Endothelial cell of umbilical vein (primary cell): ENCODE results near the gene LRRC61.

Source experiments
- EZH2 ChIP-seq: IDR thresholded peaks from 2 replicates; pipeline ENCODE4 v1.6.1; 2012; ENCODE audit warnings: borderline replicate concordance, low read depth, mild to moderate bottlenecking, moderate library complexity, low read length, inconsistent platforms; ENCODE audit not compliant: severe bottlenecking
- MAX ChIP-seq: IDR thresholded peaks from 2 replicates; pipeline ENCODE4 v1.6.1; 2011; ENCODE audit not compliant: insufficient read depth, insufficient read length
- POLR2AphosphoS5 ChIP-seq: IDR thresholded peaks from 2 replicates; pipeline ENCODE4 v1.6.1; 2012; ENCODE audit warnings: low read depth, mild to moderate bottlenecking, control low read depth, low read length, moderate library complexity; ENCODE audit not compliant: insufficient read depth
- TF ChIP-seq, protein P1 (sequence below), 2 donors: IDR thresholded peaks; 1 replicate in 1 of 2; 2 replicates in 1 of 2; pipeline ENCODE4 v1.5.1; 2011; ENCODE audit warnings: low read length in 2 of 2, mild to moderate bottlenecking in 2 of 2, moderate library complexity in 2 of 2, control low read depth in 1 of 2, inconsistent platforms in 1 of 2, low read depth in 1 of 2; ENCODE audit not compliant: insufficient read depth in 1 of 2; ENCODE audit errors: extremely low read depth in 1 of 2

- TF ChIP-seq POLR2AphosphoS5 (no peak), MAX (no peak), EZH2 (peak; percentile 8)
- TF ChIP-seq, protein P1, sequence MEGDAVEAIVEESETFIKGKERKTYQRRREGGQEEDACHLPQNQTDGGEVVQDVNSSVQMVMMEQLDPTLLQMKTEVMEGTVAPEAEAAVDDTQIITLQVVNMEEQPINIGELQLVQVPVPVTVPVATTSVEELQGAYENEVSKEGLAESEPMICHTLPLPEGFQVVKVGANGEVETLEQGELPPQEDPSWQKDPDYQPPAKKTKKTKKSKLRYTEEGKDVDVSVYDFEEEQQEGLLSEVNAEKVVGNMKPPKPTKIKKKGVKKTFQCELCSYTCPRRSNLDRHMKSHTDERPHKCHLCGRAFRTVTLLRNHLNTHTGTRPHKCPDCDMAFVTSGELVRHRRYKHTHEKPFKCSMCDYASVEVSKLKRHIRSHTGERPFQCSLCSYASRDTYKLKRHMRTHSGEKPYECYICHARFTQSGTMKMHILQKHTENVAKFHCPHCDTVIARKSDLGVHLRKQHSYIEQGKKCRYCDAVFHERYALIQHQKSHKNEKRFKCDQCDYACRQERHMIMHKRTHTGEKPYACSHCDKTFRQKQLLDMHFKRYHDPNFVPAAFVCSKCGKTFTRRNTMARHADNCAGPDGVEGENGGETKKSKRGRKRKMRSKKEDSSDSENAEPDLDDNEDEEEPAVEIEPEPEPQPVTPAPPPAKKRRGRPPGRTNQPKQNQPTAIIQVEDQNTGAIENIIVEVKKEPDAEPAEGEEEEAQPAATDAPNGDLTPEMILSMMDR (IDR thresholded peaks at IDR 0.05; ENCODE audit: extremely low read depth in 1 of 2, insufficient read depth in 1 of 2, low read depth in 1 of 2, low read length in 2 of 2), result no peak
Observed at GRCh38 chr7:150341263-150342120, 18.3 kb downstream of the LRRC61 start, which contains the start of gene RARRES2.
